K562 treated with DMSO at 1 percent for 12 hours (cell line): ENCODE data around the gene SLC2A6. TPM values are rescaled to one million over a fixed set of nuclear protein-coding genes. Genes with fewer than 3 reads are reported as not detected.

Experiments
- total RNA-seq: library from RNA; unstranded; fragments of 300-600 nt; gene quantifications from 2 replicates; pipeline ENCODE4 v1.2.3, GENCODE V29; 2022; ENCODE audit not compliant: insufficient read depth

SLC2A6 gene, protein sequence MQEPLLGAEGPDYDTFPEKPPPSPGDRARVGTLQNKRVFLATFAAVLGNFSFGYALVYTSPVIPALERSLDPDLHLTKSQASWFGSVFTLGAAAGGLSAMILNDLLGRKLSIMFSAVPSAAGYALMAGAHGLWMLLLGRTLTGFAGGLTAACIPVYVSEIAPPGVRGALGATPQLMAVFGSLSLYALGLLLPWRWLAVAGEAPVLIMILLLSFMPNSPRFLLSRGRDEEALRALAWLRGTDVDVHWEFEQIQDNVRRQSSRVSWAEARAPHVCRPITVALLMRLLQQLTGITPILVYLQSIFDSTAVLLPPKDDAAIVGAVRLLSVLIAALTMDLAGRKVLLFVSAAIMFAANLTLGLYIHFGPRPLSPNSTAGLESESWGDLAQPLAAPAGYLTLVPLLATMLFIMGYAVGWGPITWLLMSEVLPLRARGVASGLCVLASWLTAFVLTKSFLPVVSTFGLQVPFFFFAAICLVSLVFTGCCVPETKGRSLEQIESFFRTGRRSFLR
- 0.98 and 2.2 TPM in 2 replicates for total RNA-seq

DNA sequence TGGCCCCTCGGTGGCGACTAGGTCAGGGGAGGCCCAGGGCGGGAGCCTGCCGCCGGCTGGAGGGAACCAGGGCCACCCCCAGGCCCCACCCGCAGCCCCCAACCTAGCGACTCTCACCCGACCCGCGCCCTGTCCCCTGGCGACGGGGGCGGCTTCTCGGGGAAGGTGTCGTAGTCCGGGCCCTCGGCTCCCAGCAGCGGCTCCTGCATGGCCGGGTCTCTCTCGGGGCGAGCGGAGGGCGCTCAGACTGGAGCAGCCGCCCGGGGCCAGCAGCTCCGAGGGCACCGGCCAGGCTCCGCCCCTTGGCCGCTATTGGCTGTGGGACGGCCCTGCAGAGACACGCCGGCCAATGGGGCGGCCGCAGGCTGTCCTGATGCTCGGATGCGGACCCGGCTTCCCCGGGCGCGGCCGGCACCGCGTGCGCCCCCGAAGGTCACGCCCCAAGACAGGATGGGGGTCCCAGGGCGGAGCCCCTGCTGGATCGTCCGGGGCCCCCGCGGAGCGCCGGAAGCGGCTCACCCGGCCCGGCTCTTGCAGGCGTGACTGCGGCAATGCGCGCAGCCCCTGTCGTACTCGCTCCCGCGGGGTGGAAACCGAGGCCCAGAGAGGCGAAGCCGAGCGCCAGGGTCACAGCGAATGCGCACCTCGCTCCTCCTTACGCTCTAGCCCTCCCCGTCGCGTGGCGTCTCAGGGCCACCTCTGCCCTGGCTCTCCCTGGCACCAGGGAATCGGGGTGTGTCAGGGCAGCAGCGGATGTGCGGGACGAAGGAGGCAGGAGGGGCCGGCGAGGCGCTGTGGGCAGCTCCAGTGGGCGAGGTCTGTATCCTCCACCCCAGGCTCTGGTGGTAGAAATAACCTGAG, at the start of gene SLC2A6:
Gene SLC2A6 (minus strand): TSS at position 249 of the 861 bp plus-strand sequence. CDS start 40 bp downstream, at position 209.

DNA sequence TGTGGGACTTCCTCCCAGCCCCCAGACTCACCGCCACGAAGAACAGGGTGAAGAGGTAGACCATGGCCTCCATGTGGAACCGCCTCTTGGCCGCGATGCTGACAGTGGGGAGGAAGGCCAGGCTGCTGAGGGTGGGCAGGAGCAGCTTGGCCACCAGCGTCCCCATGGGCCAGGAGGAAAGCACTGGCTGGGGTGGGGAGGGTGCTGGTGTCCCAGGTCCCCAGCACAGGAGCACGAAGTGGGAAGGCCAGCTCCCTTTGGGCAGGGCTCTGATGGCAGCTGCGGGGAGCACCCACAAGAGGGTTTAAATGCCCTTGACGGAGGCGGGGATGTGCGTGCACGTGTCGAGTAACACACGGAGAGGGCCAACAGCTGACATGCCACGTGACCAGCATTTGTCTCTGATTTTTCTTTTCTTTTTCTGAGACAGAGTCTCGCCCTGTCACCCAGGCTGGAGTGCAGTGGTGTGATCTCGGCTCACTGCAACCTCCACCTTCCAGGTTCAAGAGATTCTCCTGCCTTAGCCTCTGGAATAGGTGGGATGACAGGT, 45.9 kb upstream of the SLC2A6 start, which contains the start of gene MYMK:
Gene MYMK (minus strand): TSS at position 281 of the 550 bp plus-strand sequence. CDS start 115 bp downstream, at position 166.

DNA sequence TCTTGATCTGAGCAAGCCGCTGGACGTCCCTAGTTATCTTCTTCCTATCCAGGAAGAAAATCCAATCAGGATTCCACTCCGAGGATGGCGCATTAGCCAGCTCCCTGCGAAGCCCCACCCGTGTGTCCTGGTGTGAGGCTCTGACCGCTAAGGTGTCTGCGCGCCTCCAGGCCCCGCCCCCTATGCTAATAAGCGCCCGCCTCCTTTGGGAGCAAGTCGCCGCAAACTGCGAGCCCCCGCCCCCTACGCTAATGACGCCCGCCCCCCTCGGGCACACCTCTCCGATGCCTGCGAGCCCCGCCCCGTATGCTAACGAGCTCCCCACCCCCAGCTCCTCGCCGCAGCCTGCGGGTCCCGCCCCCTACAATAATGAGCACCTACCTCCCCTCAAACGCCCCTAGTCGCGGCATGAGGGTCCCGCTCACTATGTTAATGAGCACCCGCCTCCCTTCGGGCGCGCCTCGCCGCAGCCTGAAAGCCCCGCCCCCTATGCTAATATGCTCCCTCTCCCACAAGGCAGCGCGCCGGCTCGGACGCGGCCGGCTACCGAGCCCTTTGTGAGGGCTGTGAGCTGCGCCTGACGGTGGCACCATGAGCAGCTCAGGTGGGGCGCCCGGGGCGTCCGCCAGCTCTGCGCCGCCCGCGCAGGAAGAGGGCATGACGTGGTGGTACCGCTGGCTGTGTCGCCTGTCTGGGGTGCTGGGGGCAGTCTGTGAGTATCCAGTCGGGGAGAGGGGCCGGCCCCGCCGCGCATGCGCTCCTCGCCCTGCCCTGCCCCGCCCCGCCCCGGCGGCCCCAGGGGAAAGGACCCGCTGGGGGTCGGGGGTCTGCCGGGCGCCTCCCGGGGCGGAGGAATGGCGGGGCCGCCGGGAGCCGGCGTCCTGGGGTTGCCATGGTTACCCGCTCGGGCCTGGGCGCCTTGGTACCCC, 19.2 kb downstream of the SLC2A6 start, which contains the start of gene CACFD1:
Gene CACFD1 (plus strand): TSS at position 503 of the 929 bp plus-strand sequence. CDS start 89 bp downstream, at position 592.

DNA sequence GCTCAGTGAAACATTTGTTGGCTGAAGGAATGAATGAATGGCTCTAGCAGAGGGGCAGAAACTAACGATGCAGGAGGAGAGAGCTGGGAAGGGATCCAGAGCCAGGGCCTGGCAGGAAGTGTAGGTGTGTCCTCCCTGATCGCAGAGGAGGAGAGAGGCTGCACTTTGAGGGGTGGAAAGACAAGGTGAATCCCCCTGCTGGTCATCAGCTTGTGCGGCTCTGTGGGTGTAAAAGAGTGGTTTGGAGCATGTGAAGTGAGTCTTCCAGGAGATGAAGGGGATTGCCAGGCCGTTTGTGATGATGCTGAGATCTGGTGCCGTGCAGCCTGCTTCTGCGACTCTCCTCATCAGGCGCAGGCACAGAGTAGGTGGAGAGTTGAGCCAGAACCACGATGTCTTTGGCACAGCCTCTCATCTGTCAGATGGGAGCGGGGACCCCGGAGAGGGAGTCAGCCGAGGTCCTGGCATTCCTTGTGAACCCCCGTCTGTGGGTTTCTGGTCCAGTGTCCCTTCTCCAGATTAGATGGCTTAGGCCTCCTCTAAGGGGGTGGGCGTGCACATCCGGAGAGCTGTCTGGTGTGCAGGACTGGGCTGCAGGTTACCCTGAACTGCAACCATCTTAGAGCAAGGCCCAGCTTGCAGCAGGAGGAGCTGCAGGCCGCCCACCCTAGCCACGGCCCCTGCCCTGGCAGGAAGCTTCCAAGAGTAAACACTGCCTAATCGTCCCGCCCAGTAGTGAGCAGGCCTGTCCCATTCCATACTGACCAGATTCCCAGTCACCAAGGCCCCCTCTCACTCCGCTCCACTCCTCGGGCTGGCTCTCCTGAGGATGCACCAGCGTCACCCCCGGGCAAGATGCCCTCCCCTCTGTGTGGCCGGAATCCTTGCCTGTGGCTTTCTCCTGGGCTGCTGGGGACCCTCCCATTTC, 57.0 kb downstream of the SLC2A6 start, which contains the start of gene ADAMTS13:
Gene ADAMTS13 (plus strand): TSS at position 753 of the 928 bp plus-strand sequence. CDS start 77 bp downstream, at position 830.

Other genes starting within 250 kb of the SLC2A6 start
- 2.8 and 9.1 TPM in 2 replicates for gene ABO, start 203.9 kb downstream of the SLC2A6 start, total RNA-seq
- gene SURF6, start 142.9 kb downstream of the SLC2A6 start, total RNA-seq = 13.2 and 16.9 TPM in 2 replicates
- 23.0 and 30.7 TPM in 2 replicates for gene MED22, start 131.0 kb downstream of the SLC2A6 start, total RNA-seq
- 5,716 and 6,453 TPM in 2 replicates for gene RPL7A, start 130.9 kb downstream of the SLC2A6 start, total RNA-seq
- gene SURF1, start 122.6 kb downstream of the SLC2A6 start, total RNA-seq = 43.4 and 51.5 TPM in 2 replicates
- 43.8 and 66.8 TPM in 2 replicates for gene SURF2, start 122.5 kb downstream of the SLC2A6 start, total RNA-seq
- 123 and 195 TPM in 2 replicates for gene SURF4, start 103.0 kb downstream of the SLC2A6 start, total RNA-seq
- gene STKLD1, start 102.7 kb downstream of the SLC2A6 start, total RNA-seq = 1.1 TPM in 1 of 2 replicates, not detected in the other
- 20.1 and 25.7 TPM in 2 replicates for gene REXO4, start 61.1 kb downstream of the SLC2A6 start, total RNA-seq
- 0.52 TPM in 1 of 2 replicates, not detected in the other for gene ADAMTS13, start 56.7 kb downstream of the SLC2A6 start, total RNA-seq
- 11.0 and 11.3 TPM in 2 replicates for gene CACFD1, start 19.1 kb downstream of the SLC2A6 start, total RNA-seq
- gene MYMK, start 45.9 kb upstream of the SLC2A6 start, total RNA-seq = not detected in 2 replicates
- gene ADAMTSL2, start 55.6 kb upstream of the SLC2A6 start, total RNA-seq = not detected in 2 replicates
- gene FAM163B, start 130.3 kb upstream of the SLC2A6 start, total RNA-seq = not detected in 2 replicates
- not detected in 2 replicates for gene DBH, start 157.3 kb upstream of the SLC2A6 start, total RNA-seq